Mesenchymal stem cell (in vitro differentiated cells and primary cell): ENCODE data around the gene FRAS1.

Experiments
- DNase-seq: peaks from one replicate; pipeline ENCODE4 v3.0.0-alpha.2; 2013
- H2AFZ ChIP-seq: one replicate; pipeline ENCODE4 v1.6.1; 2013; ENCODE audit warnings: low read depth, mild to moderate bottlenecking, control low read depth, inconsistent platforms, low read length, moderate library complexity
- H2AK5ac ChIP-seq: 2 replicates; pipeline ENCODE4 v1.6.1; 2013; ENCODE audit warnings: low read length, moderate library complexity, mild to moderate bottlenecking, inconsistent platforms; ENCODE audit not compliant: severe bottlenecking
- H2BK120ac ChIP-seq: one replicate; pipeline ENCODE4 v1.6.1; 2013; ENCODE audit warnings: low read depth, mild to moderate bottlenecking, inconsistent platforms, low read length, moderate library complexity
- H2BK12ac ChIP-seq, 2 experiments: one replicate each; pipeline ENCODE4 v1.6.1; 2013; ENCODE audit warnings: inconsistent platforms in 2 of 2, low read length in 2 of 2, mild to moderate bottlenecking in 2 of 2, moderate library complexity in 2 of 2, control low read depth in 1 of 2
- H2BK15ac ChIP-seq: one replicate; pipeline ENCODE4 v1.6.1; 2013; ENCODE audit warnings: mild to moderate bottlenecking, low read depth, inconsistent platforms; ENCODE audit not compliant: poor library complexity, severe bottlenecking
- H2BK5ac ChIP-seq: 2 replicates; pipeline ENCODE4 v1.6.1; 2013; ENCODE audit warnings: low read depth, mild to moderate bottlenecking, low read length, control low read depth, inconsistent platforms; ENCODE audit not compliant: poor library complexity, severe bottlenecking
- H3K14ac ChIP-seq, 2 experiments: one replicate each; pipeline ENCODE4 v1.6.1; 2013; ENCODE audit warnings: inconsistent platforms in 2 of 2, low read length in 2 of 2, control low read depth in 1 of 2, mild to moderate bottlenecking in 1 of 2, moderate library complexity in 1 of 2
- H3K18ac ChIP-seq, 2 experiments: one replicate each; pipeline ENCODE4 v1.6.1; 2013; ENCODE audit warnings: inconsistent platforms in 2 of 2, low read length in 2 of 2, control low read depth in 1 of 2, low read depth in 1 of 2, mild to moderate bottlenecking in 1 of 2
- H3K23ac ChIP-seq, 2 experiments: one replicate each; pipeline ENCODE4 v1.6.1; 2013; ENCODE audit warnings: inconsistent platforms in 2 of 2, low read length in 2 of 2, mild to moderate bottlenecking in 2 of 2, moderate library complexity in 2 of 2, control low read depth in 1 of 2
- H3K27ac ChIP-seq: 2 replicates; pipeline ENCODE4 v1.5.1; 2013; ENCODE audit warnings: mild to moderate bottlenecking, moderate library complexity, low read length, control low read depth, inconsistent platforms; ENCODE audit not compliant: poor library complexity, severe bottlenecking
- H3K27me3 ChIP-seq, 2 experiments: 2 replicates each; pipeline versions ENCODE4 v1.6.1 to v1.7.0; 2013; ENCODE audit warnings: low read length in 2 of 2, mild to moderate bottlenecking in 2 of 2, moderate library complexity in 2 of 2, control low read depth in 1 of 2, inconsistent platforms in 1 of 2; ENCODE audit not compliant: control insufficient read depth in 1 of 2, insufficient read depth in 1 of 2
- H3K36me3 ChIP-seq, 2 experiments: 2 replicates each; pipeline versions ENCODE4 v1.6.1 to v1.7.0; 2013; ENCODE audit warnings: low read length in 2 of 2, control low read depth in 1 of 2, inconsistent platforms in 1 of 2, low read depth in 1 of 2, mild to moderate bottlenecking in 1 of 2; ENCODE audit not compliant: insufficient read depth in 2 of 2, control insufficient read depth in 1 of 2
- H3K4ac ChIP-seq, 2 experiments: one replicate each; pipeline ENCODE4 v1.6.1; 2013; ENCODE audit warnings: inconsistent platforms in 2 of 2, low read length in 2 of 2, mild to moderate bottlenecking in 2 of 2, moderate library complexity in 2 of 2, control low read depth in 1 of 2, low read depth in 1 of 2
- H3K4me1 ChIP-seq: 2 replicates; pipeline ENCODE4 v1.6.1; 2013; ENCODE audit warnings: low read depth, low read length, control low read depth; ENCODE audit not compliant: control insufficient read depth, insufficient read depth
- H3K4me2 ChIP-seq: 2 replicates; pipeline ENCODE4 v1.6.1; 2013; ENCODE audit warnings: low read length, mild to moderate bottlenecking, inconsistent platforms; ENCODE audit not compliant: poor library complexity, severe bottlenecking
- H3K4me3 ChIP-seq, 2 experiments: 2 replicates each; pipeline versions ENCODE4 v1.5.1 to v1.7.0; 2013; ENCODE audit warnings: low read length in 2 of 2, mild to moderate bottlenecking in 2 of 2, control low read depth in 1 of 2, low read depth in 1 of 2; ENCODE audit not compliant: insufficient read depth in 1 of 2
- H3K79me1 ChIP-seq: replicated peaks from 2 replicates; pipeline ENCODE4 v1.6.1; 2013; ENCODE audit warnings: mild to moderate bottlenecking, control low read depth, low read length, inconsistent platforms; ENCODE audit not compliant: poor library complexity, severe bottlenecking
- H3K9ac ChIP-seq: 2 replicates; pipeline ENCODE4 v1.7.0; 2013; ENCODE audit warnings: mild to moderate bottlenecking, low read length, moderate library complexity
- H3K9me3 ChIP-seq: 2 replicates; pipeline ENCODE4 v1.7.0; 2013; ENCODE audit warnings: mild to moderate bottlenecking, low read length; ENCODE audit not compliant: control insufficient read depth
- H4K8ac ChIP-seq: one replicate; pipeline ENCODE4 v1.6.1; 2013; ENCODE audit warnings: inconsistent platforms, mild to moderate bottlenecking, low read length, moderate library complexity
- H4K91ac ChIP-seq: one replicate; pipeline ENCODE4 v1.6.1; 2013; ENCODE audit warnings: mild to moderate bottlenecking, low read length, inconsistent platforms
- WGBS: methylation state at CpG from one replicate; pipeline ENCODE4 v1.1.7; 2013; ENCODE audit warnings: mixed read lengths; 5-methylcytosine and 5-hydroxymethylcytosine counted together

FRAS1 gene

GRCh38 chr4:78553529-78554060 lies 496.5 kb downstream of the FRAS1 start:
- H3K4me3 ChIP-seq: no peak overlapping the region
- peak overlapping the region; percentile 33 for H2AK5ac ChIP-seq
- no peak for DNase-seq
- no peak overlapping the region for H2BK120ac ChIP-seq
- H2BK12ac ChIP-seq: peak overlapping the region in 1 of 2 experiments; percentile 54
- no peak overlapping the region for H3K27ac ChIP-seq
- H3K23ac ChIP-seq: no peak overlapping the region
- H2AFZ ChIP-seq: no peak overlapping the region
- H2BK5ac ChIP-seq: no peak overlapping the region
- H3K9ac ChIP-seq: no peak overlapping the region
- H3K14ac ChIP-seq: no peak overlapping the region
- H3K18ac ChIP-seq: no peak overlapping the region
- H3K36me3 ChIP-seq: no peaks in the 10 kb centered on the region
- H3K4ac ChIP-seq: no peak overlapping the region
- no peak overlapping the region for H4K8ac ChIP-seq
- H4K91ac ChIP-seq: no peak overlapping the region
- no peak overlapping the region for H2BK15ac ChIP-seq
- no peak overlapping the region for H3K4me2 ChIP-seq
- H3K9me3 ChIP-seq: no peaks in the 10 kb centered on the region
- peaks cover 7% of the 10 kb centered on the region for H3K4me1 ChIP-seq
- H3K79me1 ChIP-seq: peaks cover 6% of the 10 kb centered on the region
- H3K27me3 ChIP-seq: peaks cover 0 to 10% of the 10 kb centered on the region in 2 experiments

GRCh38 chr4:78556665-78557064 lies 499.5 kb downstream of the FRAS1 start:
- H3K4me2 ChIP-seq: no peak overlapping the region
- H2BK120ac ChIP-seq: no peak overlapping the region
- no peak overlapping the region for H3K23ac ChIP-seq
- no peak overlapping the region for H3K27ac ChIP-seq
- H4K8ac ChIP-seq: no peak overlapping the region
- H3K9me3 ChIP-seq: no peaks in the 10 kb centered on the region
- H3K27me3 ChIP-seq: peaks cover 0 to under 1% of the 10 kb centered on the region in 2 experiments
- H2BK5ac ChIP-seq: no peak overlapping the region
- no peak overlapping the region for H2AK5ac ChIP-seq
- no peak overlapping the region for H3K4ac ChIP-seq
- no peaks in the 10 kb centered on the region for H3K36me3 ChIP-seq
- no peak overlapping the region for H2BK15ac ChIP-seq
- H3K18ac ChIP-seq: no peak overlapping the region
- WGBS: 90% methylated on average over 3 of the region's 4 CpGs
- H3K9ac ChIP-seq: no peak overlapping the region
- H3K79me1 ChIP-seq: peaks cover 4% of the 10 kb centered on the region
- no peak overlapping the region for H3K14ac ChIP-seq
- no peak for DNase-seq
- H3K4me3 ChIP-seq: no peak overlapping the region
- H2AFZ ChIP-seq: no peak overlapping the region
- H2BK12ac ChIP-seq: no peak overlapping the region
- no peak overlapping the region for H4K91ac ChIP-seq
- peaks cover 8% of the 10 kb centered on the region for H3K4me1 ChIP-seq

GRCh38 chr4:78557841-78558240 lies 500.7 kb downstream of the FRAS1 start:
- WGBS: 80% methylated on average over 1 of the region's 2 CpGs
- no peak for DNase-seq
- no peaks in the 10 kb centered on the region for H3K9me3 ChIP-seq

GRCh38 chr4:78558410-78558809 lies 501.3 kb downstream of the FRAS1 start:
- no peak overlapping the region for H4K8ac ChIP-seq
- no peaks in the 10 kb centered on the region for H3K36me3 ChIP-seq
- no peak overlapping the region for H3K4me3 ChIP-seq
- H2AK5ac ChIP-seq: no peak overlapping the region
- H2BK5ac ChIP-seq: no peak overlapping the region
- no peak overlapping the region for H3K18ac ChIP-seq
- no peak overlapping the region for H2BK15ac ChIP-seq
- H3K23ac ChIP-seq: no peak overlapping the region
- peaks cover 2% of the 10 kb centered on the region for H3K79me1 ChIP-seq
- H3K14ac ChIP-seq: no peak overlapping the region
- DNase-seq: no peak
- H3K4me1 ChIP-seq: peaks cover 3% of the 10 kb centered on the region
- no peak overlapping the region for H3K27ac ChIP-seq
- no peaks in the 10 kb centered on the region for H3K9me3 ChIP-seq
- H2BK12ac ChIP-seq: no peak overlapping the region
- H3K4ac ChIP-seq: no peak overlapping the region
- H4K91ac ChIP-seq: no peak overlapping the region
- 63% methylated on average over 1 of the region's 1 CpG for WGBS
- no peak overlapping the region for H3K9ac ChIP-seq
- H3K4me2 ChIP-seq: no peak overlapping the region
- H3K27me3 ChIP-seq: no peaks in the 10 kb centered on the region
- H2AFZ ChIP-seq: no peak overlapping the region
- no peak overlapping the region for H2BK120ac ChIP-seq

More at GRCh38 chr4:78557841-78558240, 500.7 kb downstream of the FRAS1 start:
- Histone ChIP-seq H3K4me3 (no peak overlapping the region), H4K91ac (no peak overlapping the region), H3K18ac (no peak overlapping the region), H2BK15ac (no peak overlapping the region), H2AFZ (no peak overlapping the region), H3K4ac (no peak overlapping the region), H2BK12ac (no peak overlapping the region), H3K23ac (no peak overlapping the region), H3K4me1 (peaks cover 5% of the 10 kb centered on the region), H3K36me3 (no peaks in the 10 kb centered on the region), H2AK5ac (no peak overlapping the region), H2BK120ac (no peak overlapping the region), H3K27me3 (no peaks in the 10 kb centered on the region), H3K4me2 (no peak overlapping the region), H3K14ac (no peak overlapping the region), H3K79me1 (peaks cover 1% of the 10 kb centered on the region), H3K27ac (no peak overlapping the region), H4K8ac (no peak overlapping the region), H3K9ac (no peak overlapping the region), H2BK5ac (no peak overlapping the region)
